Mesodermal cell (in vitro differentiated cells): ENCODE results near the gene ASB2.

Source experiments
- H3K27ac ChIP-seq: 2 replicates; pipeline ENCODE4 v1.7.0; 2013; ENCODE audit warnings: mild to moderate bottlenecking, low read depth, low read length, moderate library complexity; ENCODE audit not compliant: severe bottlenecking
- H3K36me3 ChIP-seq: 2 replicates; pipeline ENCODE4 v1.7.1; 2013; ENCODE audit warnings: mild to moderate bottlenecking, low read length, moderate library complexity; ENCODE audit not compliant: control insufficient read depth, insufficient read depth
- H3K4me1 ChIP-seq: one replicate; pipeline ENCODE4 v1.7.1; 2013; ENCODE audit warnings: mild to moderate bottlenecking, low read length; ENCODE audit not compliant: insufficient read depth, control insufficient read depth, poor library complexity, severe bottlenecking
- H3K4me3 ChIP-seq: 2 replicates; pipeline ENCODE4 v1.7.0; 2013; ENCODE audit warnings: low read length, control low read depth, mild to moderate bottlenecking; ENCODE audit not compliant: insufficient read depth, poor library complexity, severe bottlenecking; ENCODE audit errors: extremely low read depth
- H3K9me3 ChIP-seq: 2 replicates; pipeline ENCODE4 v1.7.1; 2013; ENCODE audit warnings: mild to moderate bottlenecking, low read length, moderate library complexity; ENCODE audit not compliant: control insufficient read depth
- WGBS, 2 experiments: methylation state at CpG; one replicate each; pipeline ENCODE4 v1.1.5; 2013; ENCODE audit warnings: missing lambda C conversion rate in 2 of 2; ENCODE audit not compliant: insufficient coverage in 2 of 2; 5-methylcytosine and 5-hydroxymethylcytosine counted together

The ASB2 gene

GRCh38 chr14:93961620-93962019 is 14.8 kb downstream of the ASB2 start:
- Histone ChIP-seq H3K36me3 (no peaks in the 10 kb centered on the region), H3K4me1 (peaks cover 17% of the 10 kb centered on the region), H3K27ac (no peak overlapping the region), H3K9me3 (no peaks in the 10 kb centered on the region), H3K4me3 (no peak overlapping the region)
- 94 to 97% methylated on average over 6 to 7 of the region's 8 CpGs for WGBS, 2 experiments

GRCh38 chr14:93960774-93961438 is 15.5 kb downstream of the ASB2 start:
- peaks cover 17% of the 10 kb centered on the region for H3K4me1 ChIP-seq
- H3K36me3 ChIP-seq, result no peaks in the 10 kb centered on the region
- H3K27ac ChIP-seq, result no peak overlapping the region
- H3K9me3 ChIP-seq, result no peaks in the 10 kb centered on the region
- WGBS, 2 experiments, result 75 to 100% methylated on average over 1 to 3 of the region's 3 CpGs
- H3K4me3 ChIP-seq, result no peak overlapping the region

GRCh38 chr14:93960108-93960475 is 16.3 kb downstream of the ASB2 start:
- H3K27ac ChIP-seq, result peak overlapping the region; percentile 20
- H3K4me3 ChIP-seq, result no peak overlapping the region

DNA sequence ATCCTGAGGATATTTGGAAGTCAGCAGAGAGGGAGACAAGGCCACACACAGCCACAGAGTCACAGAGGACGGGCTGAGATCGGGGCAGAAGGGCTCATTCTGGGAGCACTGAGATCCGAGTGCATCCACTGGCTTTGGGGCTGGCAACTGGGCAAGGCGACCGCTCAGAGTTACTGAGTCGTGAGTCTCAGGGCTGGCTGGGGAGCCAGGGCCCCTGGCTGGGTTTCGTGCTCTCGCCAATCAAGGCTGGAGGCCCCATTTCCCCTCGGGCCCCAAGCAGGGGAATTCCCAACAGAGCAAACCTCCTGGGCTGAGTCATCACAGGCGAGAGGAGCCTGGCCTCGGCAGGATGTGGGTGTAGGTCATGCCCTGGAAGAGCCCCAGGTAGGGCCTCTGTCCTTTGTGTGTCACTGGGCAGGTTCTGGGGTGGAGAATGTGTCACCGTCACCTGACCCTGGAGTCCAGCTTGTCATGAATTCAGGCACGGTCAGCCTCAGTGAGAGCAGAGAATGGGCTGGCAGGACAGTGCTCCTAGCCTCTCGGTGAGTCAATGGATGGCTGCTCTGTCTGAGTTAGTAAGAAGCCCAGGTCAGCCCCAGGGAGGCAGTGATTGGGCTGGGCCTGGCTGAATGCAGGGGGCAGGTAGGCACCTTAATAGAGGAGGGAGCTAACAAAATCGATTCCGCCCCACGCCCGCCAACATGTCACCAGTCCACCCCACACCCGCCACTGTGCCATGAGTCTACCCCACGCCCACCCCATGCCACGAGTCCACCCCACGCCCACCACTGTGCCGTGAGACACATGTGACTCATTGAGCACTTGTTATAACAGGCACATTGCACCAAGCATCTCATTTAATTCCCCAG is 16.9 kb downstream of the ASB2 start:
- no peaks in the 10 kb centered on the region for H3K9me3 ChIP-seq
- peaks cover 23% of the 10 kb centered on the region for H3K4me1 ChIP-seq
- no peak overlapping the region for H3K4me3 ChIP-seq
- peak overlapping the region; percentile 20 for H3K27ac ChIP-seq
- 67 to 69% methylated on average over 15 to 17 of the region's 23 CpGs for WGBS, 2 experiments
- no peaks in the 10 kb centered on the region for H3K36me3 ChIP-seq

More at GRCh38 chr14:93960108-93960475, 16.3 kb downstream of the ASB2 start:
- Histone ChIP-seq H3K4me1 (peaks cover 21% of the 10 kb centered on the region), H3K36me3 (no peaks in the 10 kb centered on the region), H3K9me3 (no peaks in the 10 kb centered on the region)

GRCh38 chr14:93958567-93959238 is 17.7 kb downstream of the ASB2 start:
- 81 to 94% methylated on average over 4 to 7 of the region's 7 CpGs for WGBS, 2 experiments
- H3K4me1 ChIP-seq, result peaks cover 25% of the 10 kb centered on the region
- no peak overlapping the region for H3K27ac ChIP-seq
- no peaks in the 10 kb centered on the region for H3K9me3 ChIP-seq
- H3K36me3 ChIP-seq, result no peaks in the 10 kb centered on the region
- H3K4me3 ChIP-seq, result no peak overlapping the region

DNA sequence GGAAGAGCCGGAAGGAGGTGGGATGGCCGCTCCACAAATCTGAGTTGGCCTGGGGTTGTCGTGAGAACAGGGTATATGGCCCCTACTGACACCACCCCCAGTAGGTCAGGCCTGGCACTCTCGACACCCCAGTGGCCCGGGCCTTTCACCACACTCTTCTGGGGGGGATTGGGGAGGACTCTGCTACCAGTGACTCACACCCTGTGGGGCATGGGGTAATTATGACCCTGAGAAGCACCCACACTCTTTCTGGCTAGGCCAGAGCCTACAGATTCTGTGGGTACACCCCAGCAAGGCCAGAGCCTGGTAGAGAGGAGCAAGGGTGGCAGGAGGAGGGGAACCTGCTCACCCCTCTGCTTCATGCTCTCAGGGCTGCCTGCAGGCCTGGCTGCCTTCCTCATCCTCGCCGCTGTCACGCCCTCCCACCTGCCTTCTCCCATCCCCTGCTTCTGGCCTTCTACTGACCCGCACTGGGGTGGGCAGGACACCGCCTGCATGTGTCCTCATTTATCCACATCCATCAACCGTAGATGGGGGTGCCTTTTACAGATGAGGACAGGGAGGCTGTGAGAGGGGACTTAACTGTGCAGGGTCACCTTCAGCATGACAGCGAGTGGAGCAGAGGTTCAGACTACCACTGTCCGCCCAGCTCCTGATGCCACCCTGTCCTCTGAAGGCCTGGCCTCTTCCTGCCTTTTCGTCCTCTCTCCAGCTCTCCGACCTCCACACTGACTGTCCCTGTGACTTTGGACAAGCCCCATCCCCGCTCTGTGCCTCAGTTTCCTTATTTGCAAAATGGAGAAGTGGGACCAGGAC is 18.4 kb downstream of the ASB2 start:
- no peak overlapping the region for H3K27ac ChIP-seq
- H3K9me3 ChIP-seq, result no peaks in the 10 kb centered on the region

DNA sequence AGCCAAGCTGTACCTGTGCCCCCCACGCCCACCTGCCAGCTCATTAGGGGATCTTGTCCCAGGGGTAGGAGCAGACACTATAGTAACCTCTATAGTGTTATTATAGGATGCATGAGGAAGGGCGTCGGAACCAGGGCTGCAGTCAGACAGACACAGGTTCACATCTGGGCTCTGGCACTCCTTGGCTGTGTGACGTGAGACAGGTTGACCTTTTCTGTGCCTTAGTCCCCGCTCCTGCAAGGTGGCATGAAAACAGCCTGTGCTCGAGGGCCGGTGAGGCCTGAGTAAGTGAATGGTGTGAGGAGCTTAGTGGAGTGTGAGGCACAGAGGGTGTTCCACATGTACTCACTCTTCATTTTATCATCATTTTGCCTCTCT is 19.0 kb downstream of the ASB2 start:
- Histone ChIP-seq H3K4me1 (peaks cover 21% of the 10 kb centered on the region), H3K36me3 (no peaks in the 10 kb centered on the region), H3K27ac (no peak overlapping the region), H3K9me3 (no peaks in the 10 kb centered on the region), H3K4me3 (no peak overlapping the region)
- 92 to 100% methylated on average over 4 to 5 of the region's 7 CpGs for WGBS, 2 experiments

More for the DNA sequence above, 18.4 kb downstream of the ASB2 start:
- 94 to 97% methylated on average over 10 to 12 of the region's 16 CpGs for WGBS, 2 experiments
- no peak overlapping the region for H3K4me3 ChIP-seq
- no peaks in the 10 kb centered on the region for H3K36me3 ChIP-seq
- H3K4me1 ChIP-seq, result peaks cover 23% of the 10 kb centered on the region

- Histone ChIP-seq H3K4me1 (peaks cover 21% of the 10 kb centered on the region), H3K4me3 (no peak overlapping the region), H3K27ac (no peak overlapping the region), H3K36me3 (no peaks in the 10 kb centered on the region), H3K9me3 (no peaks in the 10 kb centered on the region)
- 87 to 89% methylated on average over 8 to 10 of the region's 14 CpGs for WGBS, 2 experiments
Measured at GRCh38 chr14:93956514-93957332, 19.6 kb downstream of the ASB2 start.

DNA sequence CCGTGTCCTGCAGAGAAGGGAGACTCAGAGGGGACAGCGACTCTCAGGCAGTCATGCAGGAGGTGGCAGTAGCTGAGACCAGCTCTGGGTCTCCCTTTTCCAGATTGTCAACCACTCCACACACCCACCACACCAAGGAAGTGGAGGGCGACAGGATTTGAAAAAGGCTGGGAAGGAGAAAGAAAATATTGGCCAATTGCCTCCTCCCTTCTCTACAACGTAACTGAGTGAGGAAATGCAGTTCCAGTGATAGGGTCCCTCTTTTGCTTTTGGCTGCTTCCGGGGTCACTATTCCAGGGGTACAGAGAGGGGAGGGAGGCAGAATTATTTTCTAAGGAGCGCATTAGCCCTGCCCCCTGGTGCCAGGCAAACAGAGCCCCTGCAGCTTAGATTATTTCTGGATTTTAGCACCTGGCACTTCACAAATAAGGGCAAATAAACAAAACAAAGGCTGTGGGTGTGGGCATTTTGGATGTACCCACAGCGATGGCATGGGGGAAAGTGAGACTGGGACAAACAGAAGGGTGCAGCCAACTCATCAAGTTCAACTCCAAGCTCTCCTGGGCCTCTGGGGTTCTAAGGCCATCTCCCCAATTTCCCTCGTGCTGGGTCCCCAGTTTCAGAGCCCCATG is 20.4 kb downstream of the ASB2 start:
- WGBS, 2 experiments, result 65 to 76% methylated on average over 2 to 6 of the region's 8 CpGs
- no peaks in the 10 kb centered on the region for H3K9me3 ChIP-seq

More for the DNA sequence above, 20.4 kb downstream of the ASB2 start:
- no peak overlapping the region for H3K4me3 ChIP-seq
- no peak overlapping the region for H3K27ac ChIP-seq
- peaks cover 21% of the 10 kb centered on the region for H3K4me1 ChIP-seq
- no peaks in the 10 kb centered on the region for H3K36me3 ChIP-seq
